Skeletal muscle tissue (tissue), 4 donors: ENCODE data around the gene PNPLA7. TPM values are rescaled to one million over a fixed set of nuclear protein-coding genes. Genes with fewer than 3 reads are reported as not detected.

ENCODE experiments used
- H3K27ac ChIP-seq: one replicate; pipeline ENCODE4 v1.7.0; 2013; ENCODE audit warnings: mild to moderate bottlenecking, low read depth, low read length, inconsistent platforms
- H3K27me3 ChIP-seq, 3 donors: one replicate each; pipeline ENCODE4 v1.7.0; 2013; ENCODE audit warnings: low read length in 3 of 3; ENCODE audit not compliant: control insufficient read depth in 3 of 3, insufficient read depth in 3 of 3
- H3K36me3 ChIP-seq, 3 donors: one replicate each; pipeline ENCODE4 v1.7.0; 2013; ENCODE audit warnings: low read length in 3 of 3; ENCODE audit not compliant: control insufficient read depth in 3 of 3, insufficient read depth in 3 of 3
- H3K4me1 ChIP-seq, 3 donors: one replicate each; pipeline ENCODE4 v1.7.0; 2013; ENCODE audit warnings: low read length in 3 of 3, mild to moderate bottlenecking in 3 of 3; ENCODE audit not compliant: control insufficient read depth in 3 of 3, insufficient read depth in 3 of 3
- H3K4me3 ChIP-seq, 3 donors: one replicate each; pipeline ENCODE4 v1.7.0; 2013; ENCODE audit warnings: low read length in 3 of 3
- H3K9ac ChIP-seq, 3 donors: one replicate each; pipeline ENCODE4 v1.7.0; 2013; ENCODE audit warnings: low read length in 3 of 3, mild to moderate bottlenecking in 3 of 3, moderate library complexity in 2 of 3, low read depth in 1 of 3
- H3K9me3 ChIP-seq, 3 donors: one replicate each; pipeline ENCODE4 v1.7.0; 2013; ENCODE audit warnings: low read length in 3 of 3; ENCODE audit not compliant: control insufficient read depth in 3 of 3
- total RNA-seq: library from RNA; depleted of rRNA; stranded (reverse); fragments of >200 nt; gene quantifications from one replicate; pipeline ENCODE4 v1.2.3, GENCODE V29; 2014
- donor health status: Osteomylitis.

The PNPLA7 gene
- total RNA-seq, 1 donor from 2014 or later, result 1.0 TPM

DNA sequence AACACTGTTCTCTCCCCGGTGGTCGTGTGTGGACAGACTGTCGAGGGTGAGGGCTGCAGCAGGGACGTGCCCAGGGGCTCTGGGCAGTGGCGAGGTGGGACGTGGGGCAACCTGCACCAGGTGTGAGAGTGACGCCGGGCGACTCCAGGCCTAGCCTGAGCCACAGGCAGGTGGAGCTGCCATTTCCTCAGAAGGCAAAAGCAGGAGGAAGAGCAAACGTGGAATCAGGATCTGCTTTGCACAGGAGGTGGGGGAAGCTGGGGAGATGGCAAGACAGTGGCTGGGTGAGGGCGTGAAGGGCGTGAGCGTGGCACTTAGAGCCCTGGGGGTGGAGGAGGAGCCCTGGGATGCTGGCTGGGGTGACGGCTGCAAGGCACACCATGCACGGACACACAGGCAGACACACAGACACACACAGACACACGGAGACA lies 51.5 kb downstream of the PNPLA7 start:
- Histone ChIP-seq H3K9me3 (no peaks in the 10 kb centered on the region), H3K27me3 (no peaks in the 10 kb centered on the region), H3K4me3 (no peak overlapping the region), H3K4me1 (peaks cover 0 to 13% (median 10%) of the 10 kb centered on the region in 3 donors), H3K27ac (no peak overlapping the region), H3K9ac (no peak overlapping the region), H3K36me3 (peaks cover 7 to 43% (median 19%) of the 10 kb centered on the region in 3 donors)

DNA sequence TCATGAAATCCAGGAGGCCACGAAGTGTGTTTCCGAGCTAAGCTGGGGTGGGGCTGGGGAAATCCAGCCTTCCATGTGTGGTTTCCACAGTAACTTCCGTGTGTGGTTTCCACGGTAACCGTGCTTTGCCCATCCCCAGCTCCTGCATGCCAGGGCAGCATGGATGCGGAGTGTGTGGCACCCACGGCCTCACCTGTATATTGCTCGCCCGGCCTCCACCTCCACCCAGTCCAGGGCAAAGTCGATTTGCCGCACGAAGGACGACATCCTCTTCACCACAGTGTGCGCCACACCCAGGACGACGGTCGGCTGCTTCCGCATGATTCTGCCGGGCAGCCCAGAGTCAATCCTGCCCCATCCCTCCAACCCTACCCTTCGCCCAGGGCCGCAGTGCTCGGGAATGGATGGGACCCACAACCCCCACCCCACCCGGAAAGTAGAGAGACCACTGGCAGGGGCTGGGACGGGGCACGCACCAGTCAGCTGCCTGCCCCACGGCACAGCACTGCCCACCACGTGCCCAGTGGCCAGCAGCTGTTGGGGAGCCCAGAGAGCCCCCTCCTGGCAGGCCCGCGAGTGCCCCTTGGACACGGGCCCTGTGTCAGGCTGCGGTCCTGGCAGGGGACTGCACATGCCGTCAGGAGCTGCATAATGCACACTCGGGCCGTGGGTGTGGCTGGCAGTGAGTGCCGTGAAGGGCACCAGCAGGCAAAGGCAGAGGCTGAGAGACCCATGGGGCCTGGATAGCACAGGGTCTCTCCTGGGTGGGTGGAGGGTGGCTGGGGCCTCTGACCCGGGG lies 52.1 kb downstream of the PNPLA7 start:
- no peaks in the 10 kb centered on the region for H3K27me3 ChIP-seq
- peaks cover 7 to 43% (median 19%) of the 10 kb centered on the region in 3 donors for H3K36me3 ChIP-seq
- H3K4me3 ChIP-seq, result no peak overlapping the region
- H3K9me3 ChIP-seq, result no peaks in the 10 kb centered on the region
- H3K4me1 ChIP-seq, result peaks cover 0 to 13% (median 10%) of the 10 kb centered on the region in 3 donors
- H3K9ac ChIP-seq, result peak overlapping the region in 1 of 3 donors; percentile 16
- no peak overlapping the region for H3K27ac ChIP-seq

- Histone ChIP-seq H3K4me1 (peaks cover 0 to 13% (median 10%) of the 10 kb centered on the region in 3 donors), H3K27ac (no peak overlapping the region), H3K4me3 (no peak overlapping the region), H3K9ac (no peak overlapping the region), H3K36me3 (peaks cover 7 to 43% (median 17%) of the 10 kb centered on the region in 3 donors), H3K27me3 (no peaks in the 10 kb centered on the region), H3K9me3 (no peaks in the 10 kb centered on the region)
Measured at GRCh38 chr9:137496601-137497375, 53.4 kb downstream of the PNPLA7 start.

DNA sequence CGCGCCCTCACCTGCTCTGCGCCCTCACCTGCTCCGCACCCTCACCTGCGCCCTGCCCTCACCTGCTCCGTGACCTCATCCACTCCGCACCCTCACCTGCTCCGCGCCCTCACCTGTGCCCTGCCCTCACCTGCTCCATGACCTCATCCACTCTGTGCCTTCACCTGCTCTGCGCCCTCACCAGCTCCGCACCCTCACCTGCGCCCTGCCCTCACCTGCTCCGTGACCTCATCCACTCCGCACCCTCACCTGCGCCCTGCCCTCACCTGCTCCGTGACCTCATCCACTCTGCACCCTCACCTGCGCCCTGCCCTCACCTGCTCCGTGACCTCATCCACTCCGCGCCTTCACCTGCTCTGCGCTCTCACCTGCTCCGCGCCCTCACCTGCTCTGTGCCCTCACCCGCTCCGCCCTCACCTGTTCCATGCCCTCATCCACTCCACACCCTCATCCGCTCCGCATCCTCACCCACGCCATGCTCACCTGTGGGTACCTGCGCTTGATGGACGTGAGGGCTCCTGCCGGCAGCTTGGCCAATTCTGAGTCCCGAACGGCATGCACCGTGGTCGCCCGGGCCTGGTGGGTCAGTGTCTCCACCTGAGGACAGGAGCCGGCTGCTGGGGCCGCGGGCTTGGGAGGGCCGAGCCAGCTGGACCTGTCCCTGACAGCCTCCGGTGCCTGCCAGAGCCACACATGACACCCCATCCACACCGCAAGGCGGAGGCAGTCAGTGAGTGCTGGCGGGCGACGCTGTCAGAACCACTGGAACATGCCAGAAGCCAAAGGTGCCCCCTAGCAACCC lies 55.5 kb downstream of the PNPLA7 start:
- H3K27me3 ChIP-seq, result no peaks in the 10 kb centered on the region
- H3K4me1 ChIP-seq, result peaks cover 0 to 13% (median 10%) of the 10 kb centered on the region in 3 donors
- no peak overlapping the region for H3K9ac ChIP-seq
- no peaks in the 10 kb centered on the region for H3K9me3 ChIP-seq
- peaks cover 11 to 41% (median 13%) of the 10 kb centered on the region in 3 donors for H3K36me3 ChIP-seq
- H3K4me3 ChIP-seq, result no peak overlapping the region
- H3K27ac ChIP-seq, result no peak overlapping the region

- Histone ChIP-seq H3K4me3 (no peak overlapping the region), H3K27ac (no peak overlapping the region), H3K9ac (no peak overlapping the region), H3K9me3 (no peaks in the 10 kb centered on the region), H3K4me1 (peaks cover 0 to 13% (median 10%) of the 10 kb centered on the region in 3 donors), H3K36me3 (peaks cover 11 to 40% (median 13%) of the 10 kb centered on the region in 3 donors), H3K27me3 (no peaks in the 10 kb centered on the region)
Measured at GRCh38 chr9:137494104-137494544, 56.1 kb downstream of the PNPLA7 start.

- no peak overlapping the region for H3K4me3 ChIP-seq
- H3K27ac ChIP-seq, result no peak overlapping the region
- no peaks in the 10 kb centered on the region for H3K9me3 ChIP-seq
- peaks cover 7 to 40% (median 14%) of the 10 kb centered on the region in 3 donors for H3K36me3 ChIP-seq
- no peaks in the 10 kb centered on the region for H3K27me3 ChIP-seq
- H3K9ac ChIP-seq, result no peak overlapping the region
- H3K4me1 ChIP-seq, result peaks cover 0 to 13% (median 10%) of the 10 kb centered on the region in 3 donors
Measured at GRCh38 chr9:137493364-137494103, 56.7 kb downstream of the PNPLA7 start.

DNA sequence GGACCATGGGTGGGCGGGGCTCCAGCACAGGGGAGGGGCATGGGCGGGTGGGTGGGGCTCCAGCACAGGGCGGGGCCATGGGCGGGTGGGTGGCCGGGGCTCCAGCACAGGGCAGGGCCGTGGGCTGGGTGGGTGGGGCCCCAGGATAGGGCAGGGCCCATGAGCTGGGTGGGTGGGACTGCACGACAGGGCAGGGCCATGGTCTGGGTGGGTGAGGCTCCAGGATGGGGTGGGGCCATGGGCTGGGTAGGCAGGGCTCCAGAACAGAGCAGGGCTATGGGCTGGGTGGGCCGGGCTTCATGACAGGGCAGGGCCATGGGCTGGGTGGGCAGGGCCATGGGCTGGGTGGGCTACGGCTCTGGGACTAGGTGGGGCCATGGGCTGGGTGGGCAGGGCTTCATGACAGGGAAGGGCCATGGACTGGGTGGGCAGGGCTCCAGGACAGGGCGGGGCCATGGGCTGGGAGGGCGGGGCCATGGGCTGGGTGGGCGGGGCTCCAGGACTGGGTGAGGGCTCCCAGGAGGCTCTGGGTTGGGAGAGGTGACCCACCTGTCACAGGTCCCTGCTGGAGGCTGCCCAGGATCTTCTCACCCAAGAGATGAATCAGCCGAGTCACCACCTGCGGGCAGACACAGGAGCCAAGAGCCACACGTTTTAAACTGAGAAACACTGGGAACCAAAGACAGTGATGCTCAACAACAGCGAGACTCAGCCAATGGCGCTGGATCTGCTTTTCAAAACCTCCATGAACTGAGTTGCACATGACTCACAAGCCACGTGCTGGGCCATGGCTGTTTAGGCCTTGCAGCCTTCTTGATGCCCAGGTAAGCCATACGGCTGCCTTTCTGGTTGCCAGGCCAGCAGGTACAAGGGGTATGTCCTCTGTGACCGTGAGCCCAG lies 57.5 kb downstream of the PNPLA7 start:
- H3K9me3 ChIP-seq, result no peaks in the 10 kb centered on the region
- H3K9ac ChIP-seq, result no peak overlapping the region
- H3K27ac ChIP-seq, result no peak overlapping the region
- peaks cover 0 to 13% (median 7%) of the 10 kb centered on the region in 3 donors for H3K4me1 ChIP-seq
- no peak overlapping the region for H3K4me3 ChIP-seq
- peaks cover 7 to 36% (median 14%) of the 10 kb centered on the region in 3 donors for H3K36me3 ChIP-seq
- no peaks in the 10 kb centered on the region for H3K27me3 ChIP-seq

- Histone ChIP-seq H3K9me3 (no peaks in the 10 kb centered on the region), H3K27ac (no peak overlapping the region), H3K36me3 (peaks cover 6 to 38% (median 12%) of the 10 kb centered on the region in 3 donors), H3K4me3 (no peak overlapping the region), H3K27me3 (no peaks in the 10 kb centered on the region), H3K4me1 (peaks cover 0 to 13% (median 6%) of the 10 kb centered on the region in 3 donors), H3K9ac (no peak overlapping the region)
Measured at GRCh38 chr9:137491735-137492432, 58.3 kb downstream of the PNPLA7 start.
